22Rv1 (cell line): Measurements from ENCODE around the gene OTOP2.

Source experiments
- ZFX ChIP-seq: fragments of 450-650 bp; IDR thresholded peaks from 2 replicates; pipeline ENCODE4 v1.6.1; 2017; ENCODE audit warnings: antibody characterized with exemption, borderline replicate concordance
- TF ChIP-seq, protein P1 (sequence below): fragments of 450-650 bp; IDR thresholded peaks from 2 replicates; pipeline ENCODE4 v1.5.1; 2017; ENCODE audit warnings: mild to moderate bottlenecking

DNA sequence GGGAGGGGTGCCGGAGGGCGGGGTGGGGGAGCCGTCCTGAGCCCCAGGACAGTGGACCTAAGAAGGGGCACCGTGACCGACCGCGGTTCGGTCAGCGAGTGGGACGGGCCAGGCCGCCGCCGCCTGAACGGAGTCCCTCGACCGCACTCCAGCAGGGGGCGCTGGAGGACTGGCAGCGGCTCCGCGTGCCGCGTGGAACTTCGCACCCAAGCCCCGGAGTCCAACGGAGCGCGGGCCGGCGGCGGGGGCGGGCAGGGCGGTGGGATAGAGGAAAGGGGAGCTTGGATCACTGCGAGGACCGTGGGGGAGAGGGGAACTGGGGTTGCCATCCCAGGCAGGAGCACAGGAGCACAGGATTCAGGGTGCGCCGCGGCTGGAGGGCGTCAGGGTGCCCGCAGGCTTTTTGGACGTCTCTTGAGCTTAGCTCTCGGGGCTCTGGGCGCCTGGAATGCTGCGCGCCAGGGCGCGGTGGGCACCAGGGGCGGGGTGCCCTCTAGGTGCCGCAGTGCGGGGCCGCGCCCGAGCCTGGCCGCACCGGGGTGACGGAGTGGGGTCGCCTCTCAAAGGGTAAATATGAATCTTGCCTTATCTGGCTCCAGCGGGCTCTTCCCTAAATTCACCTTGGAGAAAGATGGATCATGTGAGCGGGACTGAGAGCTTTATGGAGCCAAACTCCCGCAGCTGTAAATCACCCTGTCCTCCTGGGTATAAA lies 379 bp upstream of the OTOP2 start:
- TF ChIP-seq, protein P1, sequence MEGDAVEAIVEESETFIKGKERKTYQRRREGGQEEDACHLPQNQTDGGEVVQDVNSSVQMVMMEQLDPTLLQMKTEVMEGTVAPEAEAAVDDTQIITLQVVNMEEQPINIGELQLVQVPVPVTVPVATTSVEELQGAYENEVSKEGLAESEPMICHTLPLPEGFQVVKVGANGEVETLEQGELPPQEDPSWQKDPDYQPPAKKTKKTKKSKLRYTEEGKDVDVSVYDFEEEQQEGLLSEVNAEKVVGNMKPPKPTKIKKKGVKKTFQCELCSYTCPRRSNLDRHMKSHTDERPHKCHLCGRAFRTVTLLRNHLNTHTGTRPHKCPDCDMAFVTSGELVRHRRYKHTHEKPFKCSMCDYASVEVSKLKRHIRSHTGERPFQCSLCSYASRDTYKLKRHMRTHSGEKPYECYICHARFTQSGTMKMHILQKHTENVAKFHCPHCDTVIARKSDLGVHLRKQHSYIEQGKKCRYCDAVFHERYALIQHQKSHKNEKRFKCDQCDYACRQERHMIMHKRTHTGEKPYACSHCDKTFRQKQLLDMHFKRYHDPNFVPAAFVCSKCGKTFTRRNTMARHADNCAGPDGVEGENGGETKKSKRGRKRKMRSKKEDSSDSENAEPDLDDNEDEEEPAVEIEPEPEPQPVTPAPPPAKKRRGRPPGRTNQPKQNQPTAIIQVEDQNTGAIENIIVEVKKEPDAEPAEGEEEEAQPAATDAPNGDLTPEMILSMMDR: peak; percentile 96
- no peak for TF ChIP-seq ZFX
